Measurements from ENCODE around the gene MOSPD3.

DNA sequence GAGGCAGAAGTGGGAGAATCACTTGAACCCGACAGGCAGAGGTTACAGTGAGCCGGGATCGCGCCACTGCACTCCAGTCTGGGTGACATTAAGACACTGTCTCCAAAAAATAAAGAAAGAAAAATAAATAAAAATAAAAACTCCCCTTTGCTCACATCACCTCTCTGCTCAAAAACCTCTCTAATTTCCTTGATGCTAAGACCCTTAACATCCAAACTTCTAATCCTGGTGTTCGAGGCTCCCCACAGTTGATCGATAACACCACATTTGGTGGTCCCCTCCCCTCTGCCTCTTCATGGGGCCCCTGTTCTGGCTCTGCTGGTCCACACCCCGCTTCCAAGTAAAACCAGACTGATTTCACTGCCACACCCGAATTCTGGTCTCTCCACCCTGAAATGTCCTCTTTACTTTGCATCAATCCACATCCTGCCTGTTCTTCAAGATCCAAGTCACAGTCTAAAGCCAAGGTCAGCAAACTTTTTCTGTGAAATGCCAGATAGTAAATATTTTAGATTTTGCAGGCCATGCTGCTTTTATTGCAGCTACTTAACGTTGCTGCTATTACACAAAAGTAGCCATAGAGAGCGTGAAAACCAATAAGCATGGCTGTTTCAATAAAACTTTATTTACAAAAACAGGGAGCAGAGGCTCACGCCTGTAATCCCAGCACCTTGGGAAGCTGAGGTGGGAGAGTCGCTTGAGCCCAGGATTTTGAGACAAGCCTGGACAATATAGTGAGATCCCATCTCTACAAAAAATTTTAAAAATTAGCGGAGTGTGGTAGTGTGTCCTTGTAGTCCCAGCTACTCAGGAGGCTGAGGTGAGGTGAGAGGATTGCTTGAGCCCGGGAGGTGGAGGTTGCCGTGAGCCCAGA lies 11.8 kb downstream of the MOSPD3 start:
- no peak for TF ChIP-seq POLR2A (IDR thresholded peaks at IDR 0.05)
- TF ChIP-seq, protein P1, sequence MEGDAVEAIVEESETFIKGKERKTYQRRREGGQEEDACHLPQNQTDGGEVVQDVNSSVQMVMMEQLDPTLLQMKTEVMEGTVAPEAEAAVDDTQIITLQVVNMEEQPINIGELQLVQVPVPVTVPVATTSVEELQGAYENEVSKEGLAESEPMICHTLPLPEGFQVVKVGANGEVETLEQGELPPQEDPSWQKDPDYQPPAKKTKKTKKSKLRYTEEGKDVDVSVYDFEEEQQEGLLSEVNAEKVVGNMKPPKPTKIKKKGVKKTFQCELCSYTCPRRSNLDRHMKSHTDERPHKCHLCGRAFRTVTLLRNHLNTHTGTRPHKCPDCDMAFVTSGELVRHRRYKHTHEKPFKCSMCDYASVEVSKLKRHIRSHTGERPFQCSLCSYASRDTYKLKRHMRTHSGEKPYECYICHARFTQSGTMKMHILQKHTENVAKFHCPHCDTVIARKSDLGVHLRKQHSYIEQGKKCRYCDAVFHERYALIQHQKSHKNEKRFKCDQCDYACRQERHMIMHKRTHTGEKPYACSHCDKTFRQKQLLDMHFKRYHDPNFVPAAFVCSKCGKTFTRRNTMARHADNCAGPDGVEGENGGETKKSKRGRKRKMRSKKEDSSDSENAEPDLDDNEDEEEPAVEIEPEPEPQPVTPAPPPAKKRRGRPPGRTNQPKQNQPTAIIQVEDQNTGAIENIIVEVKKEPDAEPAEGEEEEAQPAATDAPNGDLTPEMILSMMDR (IDR thresholded peaks at IDR 0.05), result no peak
